Neural cell (in vitro differentiated cells): ENCODE measurements around the gene TMEM117. TPM values are rescaled to one million over a fixed set of nuclear protein-coding genes. Genes with fewer than 3 reads are reported as not detected.

Experiments
- H2AFZ ChIP-seq: fragments of 200-600, 300-800 bp; sonication (generic), shearing (Covaris generic); 2 replicates; pipeline ENCODE4 v1.6.0; 2014; ENCODE audit warnings: low read depth, mild to moderate bottlenecking, antibody characterized with exemption, low read length, moderate library complexity
- H3F3A ChIP-seq: fragments of 200-600 bp; shearing (Covaris generic); 2 replicates; pipeline ENCODE4 v1.6.1; 2016; ENCODE audit warnings: mild to moderate bottlenecking, moderate library complexity, mixed read lengths, antibody characterized with exemption, low read length; ENCODE audit not compliant: insufficient read depth, poor library complexity, severe bottlenecking
- H3K27ac ChIP-seq: fragments of 200-600, 300-800 bp; sonication (generic), shearing (Covaris generic); 2 replicates; pipeline ENCODE4 v1.5.1; 2014; ENCODE audit warnings: mild to moderate bottlenecking, low read length, moderate library complexity
- H3K27me3 ChIP-seq: fragments of 300-800, 200-600 bp; sonication (generic), shearing (Covaris generic); 2 replicates; pipeline ENCODE4 v1.6.0; 2014; ENCODE audit warnings: mild to moderate bottlenecking, low read depth, low read length, moderate library complexity; ENCODE audit not compliant: insufficient read depth
- H3K36me3 ChIP-seq: fragments of 300-800, 200-600 bp; sonication (generic), shearing (Covaris generic); 2 replicates; pipeline ENCODE4 v1.5.1; 2014; ENCODE audit warnings: mild to moderate bottlenecking, antibody characterized with exemption, low read length, moderate library complexity; ENCODE audit not compliant: insufficient read depth
- H3K4me2 ChIP-seq: fragments of 300-800, 200-600 bp; sonication (generic), shearing (Covaris generic); 2 replicates; pipeline ENCODE4 v1.6.0; 2014; ENCODE audit warnings: mild to moderate bottlenecking, low read length
- H3K4me3 ChIP-seq: fragments of 300-800, 200-600 bp; sonication (generic), shearing (Covaris generic); 2 replicates; pipeline ENCODE4 v1.5.1; 2014; ENCODE audit warnings: mild to moderate bottlenecking, low read length, moderate library complexity
- H3K79me2 ChIP-seq: fragments of 200-600 bp; shearing (Covaris generic); replicated peaks from 2 replicates; pipeline ENCODE4 v1.6.0; 2014; ENCODE audit warnings: mild to moderate bottlenecking, low read length, moderate library complexity; ENCODE audit not compliant: insufficient read depth
- H3K9ac ChIP-seq: fragments of 300-800, 200-600 bp; sonication (generic), shearing (Covaris generic); 2 replicates; pipeline ENCODE4 v1.6.1; 2016; ENCODE audit warnings: mild to moderate bottlenecking, low read length, mixed read lengths
- H3K9me2 ChIP-seq: fragments of 200-600 bp; shearing (Covaris generic); 2 replicates; pipeline ENCODE4 v1.6.1; 2016; ENCODE audit warnings: mild to moderate bottlenecking, low read length, mixed read lengths; ENCODE audit not compliant: insufficient read depth
- H3K9me3 ChIP-seq: fragments of 200-600, 300-800 bp; sonication (generic), shearing (Covaris generic); 2 replicates; pipeline ENCODE4 v1.6.1; 2016; ENCODE audit warnings: mild to moderate bottlenecking, mixed run types, low read length, moderate library complexity, mixed read lengths
- H4K20me1 ChIP-seq: fragments of 200-600 bp; shearing (Covaris generic); 2 replicates; pipeline ENCODE4 v1.6.1; 2016; ENCODE audit warnings: mild to moderate bottlenecking, mixed run types; ENCODE audit not compliant: insufficient read depth
- EP300 ChIP-seq: fragments of 450-650 bp; conservative IDR thresholded peaks from 2 replicates; pipeline ENCODE4 v1.6.1; 2014; ENCODE audit warnings: antibody characterized with exemption, mild to moderate bottlenecking, moderate library complexity; ENCODE audit not compliant: poor library complexity, severe bottlenecking
- EZH2 ChIP-seq: fragments of 200-600, 300-800 bp; shearing (Covaris generic), sonication (generic); IDR thresholded peaks from 2 replicates; pipeline ENCODE4 v1.6.1; 2014; ENCODE audit warnings: antibody characterized with exemption, low read length, borderline replicate concordance, mild to moderate bottlenecking; ENCODE audit not compliant: insufficient read depth, poor library complexity, severe bottlenecking
- MXI1 ChIP-seq: fragments of 450-650 bp; conservative IDR thresholded peaks from 2 replicates; pipeline ENCODE4 v1.6.1; 2014; ENCODE audit warnings: antibody characterized with exemption, mild to moderate bottlenecking; ENCODE audit not compliant: poor library complexity, severe bottlenecking
- POLR2AphosphoS5 ChIP-seq: IDR thresholded peaks from 2 replicates; pipeline ENCODE4 v1.6.1; 2012
- RAD21 ChIP-seq: fragments of 450-650 bp; conservative IDR thresholded peaks from 2 replicates; pipeline ENCODE4 v1.6.1; 2014; ENCODE audit warnings: antibody characterized with exemption, mild to moderate bottlenecking, moderate library complexity
- SMC3 ChIP-seq: fragments of 450-650 bp; conservative IDR thresholded peaks from 2 replicates; pipeline ENCODE4 v1.6.1; 2014; ENCODE audit warnings: antibody characterized with exemption, mild to moderate bottlenecking, moderate library complexity; ENCODE audit not compliant: poor library complexity
- TAF1 ChIP-seq: IDR thresholded peaks from 2 replicates; pipeline ENCODE4 v1.6.1; 2012; ENCODE audit warnings: low read depth
- polyA plus RNA-seq: library from polyadenylated mRNA; depleted of rRNA; stranded (reverse); fragments of >200 nt; gene quantifications from 2 replicates; pipeline ENCODE4 v1.2.3, GENCODE V29; 2014
- TF ChIP-seq, protein P1 (sequence below): fragments of 450-650 bp; IDR thresholded peaks from 2 replicates; pipeline ENCODE4 v1.5.1; 2014; ENCODE audit warnings: antibody characterized with exemption, mild to moderate bottlenecking, moderate library complexity; ENCODE audit not compliant: poor library complexity, severe bottlenecking
- TF ChIP-seq, protein P2 (sequence below): IDR thresholded peaks from 2 replicates; pipeline ENCODE4 v1.6.1; 2012; ENCODE audit warnings: borderline replicate concordance

TMEM117 gene
- polyA plus RNA-seq, 1 donor from 2014 or later = 5.3 TPM

DNA sequence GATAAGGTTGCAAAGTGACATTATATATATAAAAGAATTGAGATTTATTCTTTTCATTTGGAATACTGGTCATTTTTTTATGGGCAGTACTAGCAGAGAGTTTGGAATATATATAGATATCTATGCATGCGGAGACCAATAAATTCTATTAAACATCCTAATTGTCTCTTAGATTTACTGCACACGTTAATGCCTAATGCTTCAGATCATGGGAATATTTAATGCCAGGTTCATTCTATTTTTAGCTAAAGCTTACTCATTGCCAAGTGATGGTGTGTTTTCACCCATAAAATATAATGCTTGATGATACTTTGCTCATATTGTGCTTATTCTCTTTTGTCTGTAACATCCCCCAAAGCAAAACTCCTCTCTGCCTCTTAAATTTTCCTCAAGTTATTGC lies 264.4 kb downstream of the TMEM117 start:
- Histone ChIP-seq H3K79me2 (no peaks in the 10 kb centered on the region), H3K9ac (no peak overlapping the region)
- TF ChIP-seq MXI1 = no peak
- TF ChIP-seq TAF1 = no peak
- TF ChIP-seq, protein P1, sequence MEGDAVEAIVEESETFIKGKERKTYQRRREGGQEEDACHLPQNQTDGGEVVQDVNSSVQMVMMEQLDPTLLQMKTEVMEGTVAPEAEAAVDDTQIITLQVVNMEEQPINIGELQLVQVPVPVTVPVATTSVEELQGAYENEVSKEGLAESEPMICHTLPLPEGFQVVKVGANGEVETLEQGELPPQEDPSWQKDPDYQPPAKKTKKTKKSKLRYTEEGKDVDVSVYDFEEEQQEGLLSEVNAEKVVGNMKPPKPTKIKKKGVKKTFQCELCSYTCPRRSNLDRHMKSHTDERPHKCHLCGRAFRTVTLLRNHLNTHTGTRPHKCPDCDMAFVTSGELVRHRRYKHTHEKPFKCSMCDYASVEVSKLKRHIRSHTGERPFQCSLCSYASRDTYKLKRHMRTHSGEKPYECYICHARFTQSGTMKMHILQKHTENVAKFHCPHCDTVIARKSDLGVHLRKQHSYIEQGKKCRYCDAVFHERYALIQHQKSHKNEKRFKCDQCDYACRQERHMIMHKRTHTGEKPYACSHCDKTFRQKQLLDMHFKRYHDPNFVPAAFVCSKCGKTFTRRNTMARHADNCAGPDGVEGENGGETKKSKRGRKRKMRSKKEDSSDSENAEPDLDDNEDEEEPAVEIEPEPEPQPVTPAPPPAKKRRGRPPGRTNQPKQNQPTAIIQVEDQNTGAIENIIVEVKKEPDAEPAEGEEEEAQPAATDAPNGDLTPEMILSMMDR = no peak
- no peak for TF ChIP-seq RAD21
- no peak for TF ChIP-seq POLR2AphosphoS5
- no peak for TF ChIP-seq EP300
- no peak for TF ChIP-seq EZH2
- no peak for TF ChIP-seq SMC3
- TF ChIP-seq, protein P2, sequence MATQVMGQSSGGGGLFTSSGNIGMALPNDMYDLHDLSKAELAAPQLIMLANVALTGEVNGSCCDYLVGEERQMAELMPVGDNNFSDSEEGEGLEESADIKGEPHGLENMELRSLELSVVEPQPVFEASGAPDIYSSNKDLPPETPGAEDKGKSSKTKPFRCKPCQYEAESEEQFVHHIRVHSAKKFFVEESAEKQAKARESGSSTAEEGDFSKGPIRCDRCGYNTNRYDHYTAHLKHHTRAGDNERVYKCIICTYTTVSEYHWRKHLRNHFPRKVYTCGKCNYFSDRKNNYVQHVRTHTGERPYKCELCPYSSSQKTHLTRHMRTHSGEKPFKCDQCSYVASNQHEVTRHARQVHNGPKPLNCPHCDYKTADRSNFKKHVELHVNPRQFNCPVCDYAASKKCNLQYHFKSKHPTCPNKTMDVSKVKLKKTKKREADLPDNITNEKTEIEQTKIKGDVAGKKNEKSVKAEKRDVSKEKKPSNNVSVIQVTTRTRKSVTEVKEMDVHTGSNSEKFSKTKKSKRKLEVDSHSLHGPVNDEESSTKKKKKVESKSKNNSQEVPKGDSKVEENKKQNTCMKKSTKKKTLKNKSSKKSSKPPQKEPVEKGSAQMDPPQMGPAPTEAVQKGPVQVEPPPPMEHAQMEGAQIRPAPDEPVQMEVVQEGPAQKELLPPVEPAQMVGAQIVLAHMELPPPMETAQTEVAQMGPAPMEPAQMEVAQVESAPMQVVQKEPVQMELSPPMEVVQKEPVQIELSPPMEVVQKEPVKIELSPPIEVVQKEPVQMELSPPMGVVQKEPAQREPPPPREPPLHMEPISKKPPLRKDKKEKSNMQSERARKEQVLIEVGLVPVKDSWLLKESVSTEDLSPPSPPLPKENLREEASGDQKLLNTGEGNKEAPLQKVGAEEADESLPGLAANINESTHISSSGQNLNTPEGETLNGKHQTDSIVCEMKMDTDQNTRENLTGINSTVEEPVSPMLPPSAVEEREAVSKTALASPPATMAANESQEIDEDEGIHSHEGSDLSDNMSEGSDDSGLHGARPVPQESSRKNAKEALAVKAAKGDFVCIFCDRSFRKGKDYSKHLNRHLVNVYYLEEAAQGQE = no peak

DNA sequence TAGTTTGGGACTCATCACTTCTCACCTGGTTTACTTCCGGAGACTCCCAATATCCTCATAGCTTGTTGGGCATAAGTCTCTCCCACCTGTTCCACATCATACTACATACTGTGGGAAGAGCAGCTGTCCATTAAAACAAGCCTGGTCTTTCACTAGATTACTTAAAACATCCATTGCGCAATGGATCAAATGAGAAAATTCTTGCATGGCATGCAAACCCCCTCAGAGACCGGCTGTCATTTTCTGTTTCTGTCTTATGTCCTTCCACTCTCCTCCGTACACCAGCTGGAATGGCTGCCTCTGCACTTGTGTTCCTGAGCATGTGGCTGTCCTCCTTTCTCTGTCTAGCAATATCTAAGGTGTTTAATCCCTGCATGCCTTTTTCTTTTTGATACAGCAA lies 265.6 kb downstream of the TMEM117 start:
- H3K36me3 ChIP-seq = no peaks in the 10 kb centered on the region
- no peak overlapping the region for H3K9ac ChIP-seq
- no peak overlapping the region for H3K27ac ChIP-seq
- H3K9me3 ChIP-seq = no peaks in the 10 kb centered on the region
- no peak overlapping the region for H3K4me2 ChIP-seq
- no peak for TF ChIP-seq EZH2
- no peak for TF ChIP-seq MXI1
- no peak for TF ChIP-seq POLR2AphosphoS5
- TF ChIP-seq, protein P1 = no peak
- no peak for TF ChIP-seq EP300
- TF ChIP-seq RAD21 = no peak
- TF ChIP-seq TAF1 = no peak
- H3K4me3 ChIP-seq = no peak overlapping the region
- no peaks in the 10 kb centered on the region for H4K20me1 ChIP-seq
- H2AFZ ChIP-seq = no peak overlapping the region
- H3K9me2 ChIP-seq = no peaks in the 10 kb centered on the region
- H3F3A ChIP-seq = no peaks in the 10 kb centered on the region
- H3K27me3 ChIP-seq = no peaks in the 10 kb centered on the region
- H3K79me2 ChIP-seq = no peaks in the 10 kb centered on the region

More for the DNA sequence above, 264.4 kb downstream of the TMEM117 start:
- H3K27me3 ChIP-seq = no peaks in the 10 kb centered on the region
- no peaks in the 10 kb centered on the region for H4K20me1 ChIP-seq
- H3K4me3 ChIP-seq = no peak overlapping the region
- no peaks in the 10 kb centered on the region for H3K9me3 ChIP-seq
- no peaks in the 10 kb centered on the region for H3K9me2 ChIP-seq
- H3K36me3 ChIP-seq = no peaks in the 10 kb centered on the region
- H3K27ac ChIP-seq = no peak overlapping the region
- H2AFZ ChIP-seq = no peak overlapping the region
- no peaks in the 10 kb centered on the region for H3F3A ChIP-seq
- H3K4me2 ChIP-seq = no peak overlapping the region
